Neural progenitor cell (in vitro differentiated cells): Measurements from ENCODE around the gene LRBA. TPM values are rescaled to one million over a fixed set of nuclear protein-coding genes. Genes with fewer than 3 reads are reported as not detected.

Experiments used
- DNase-seq: peaks from one replicate; pipeline ENCODE4 v3.0.0-alpha.2; 2016; ENCODE audit warnings: low spot score
- H2AFZ ChIP-seq: fragments of 200-600 bp; sonication (generic); replicated peaks from 2 replicates; pipeline ENCODE4 v1.6.1; 2016; ENCODE audit warnings: antibody characterized with exemption
- H3F3A ChIP-seq: fragments of 200-600 bp; sonication (generic); 2 replicates; pipeline ENCODE4 v1.6.1; 2016; ENCODE audit warnings: antibody characterized with exemption, low read depth
- H3K27ac ChIP-seq: fragments of 200-600 bp; sonication (generic); 2 replicates; pipeline ENCODE4 v1.5.1; 2016; ENCODE audit warnings: mild to moderate bottlenecking
- H3K27me3 ChIP-seq: fragments of 200-600 bp; sonication (generic); 2 replicates; pipeline ENCODE4 v1.6.1; 2016; ENCODE audit warnings: mild to moderate bottlenecking, moderate library complexity
- H3K36me3 ChIP-seq: fragments of 200-600 bp; sonication (generic); 2 replicates; pipeline ENCODE4 v1.5.1; 2016
- H3K4me1 ChIP-seq: fragments of 200-600 bp; sonication (generic); 2 replicates; pipeline ENCODE4 v1.6.1; 2016; ENCODE audit warnings: mixed run types
- H3K4me2 ChIP-seq: fragments of 200-600 bp; sonication (generic); 2 replicates; pipeline ENCODE4 v1.6.1; 2016
- H3K4me3 ChIP-seq: fragments of 200-600 bp; sonication (generic); 2 replicates; pipeline ENCODE4 v1.5.1; 2016
- H3K79me2 ChIP-seq: fragments of 200-600 bp; sonication (generic); 2 replicates; pipeline ENCODE4 v1.6.1; 2016; ENCODE audit warnings: low read depth
- H3K9ac ChIP-seq: fragments of 200-600 bp; sonication (generic); 2 replicates; pipeline ENCODE4 v1.6.1; 2016
- H3K9me3 ChIP-seq: fragments of 200-600 bp; sonication (generic); 2 replicates; pipeline ENCODE4 v1.5.1; 2016; ENCODE audit warnings: low read depth
- H4K20me1 ChIP-seq: fragments of 200-600 bp; sonication (generic); 2 replicates; pipeline ENCODE4 v1.6.1; 2016; ENCODE audit warnings: low read depth
- H3K27ac Mint-ChIP-seq: 3 replicates; pipeline ENCODE4 v1.8.0; 2021; ENCODE audit warnings: mixed read lengths
- H3K27me3 Mint-ChIP-seq: 2 replicates; pipeline ENCODE4 v1.8.0; 2022; ENCODE audit warnings: low read depth, mild to moderate bottlenecking, inconsistent platforms, moderate library complexity, mixed read lengths; ENCODE audit not compliant: insufficient read depth
- H3K36me3 Mint-ChIP-seq: 3 replicates; pipeline ENCODE4 v1.8.0; 2021; ENCODE audit warnings: mixed read lengths
- H3K4me1 Mint-ChIP-seq: 3 replicates; pipeline ENCODE4 v1.8.0; 2021; ENCODE audit warnings: mixed read lengths
- H3K4me3 Mint-ChIP-seq: 3 replicates; pipeline ENCODE4 v1.8.0; 2021; ENCODE audit warnings: mild to moderate bottlenecking, moderate library complexity, mixed read lengths
- H3K9me3 Mint-ChIP-seq: 3 replicates; pipeline ENCODE4 v1.8.0; 2020; ENCODE audit warnings: mixed read lengths
- EZH2 ChIP-seq: fragments of 200-600 bp; sonication (generic); IDR thresholded peaks from 2 replicates; pipeline ENCODE4 v1.6.1; 2017; ENCODE audit warnings: antibody characterized with exemption, mild to moderate bottlenecking, moderate library complexity
- EZH2phosphoT487 ChIP-seq: fragments of 200-600 bp; sonication (generic); IDR thresholded peaks from 2 replicates; pipeline ENCODE4 v1.6.1; 2017; ENCODE audit warnings: antibody characterized with exemption
- total RNA-seq: library from RNA; depleted of rRNA; stranded (reverse); fragments of >200 nt; gene quantifications from 2 replicates; pipeline ENCODE4 v1.2.3, GENCODE V29; 2015; ENCODE audit warnings: low replicate concordance
- TF ChIP-seq, protein P1 (sequence below): fragments of 200-600 bp; sonication (generic); IDR thresholded peaks from 2 replicates; pipeline ENCODE4 v1.5.1; 2017; ENCODE audit warnings: antibody characterized with exemption, mild to moderate bottlenecking

The LRBA gene
- total RNA-seq, 1 donor from 2014 or later: 111 TPM

DNA sequence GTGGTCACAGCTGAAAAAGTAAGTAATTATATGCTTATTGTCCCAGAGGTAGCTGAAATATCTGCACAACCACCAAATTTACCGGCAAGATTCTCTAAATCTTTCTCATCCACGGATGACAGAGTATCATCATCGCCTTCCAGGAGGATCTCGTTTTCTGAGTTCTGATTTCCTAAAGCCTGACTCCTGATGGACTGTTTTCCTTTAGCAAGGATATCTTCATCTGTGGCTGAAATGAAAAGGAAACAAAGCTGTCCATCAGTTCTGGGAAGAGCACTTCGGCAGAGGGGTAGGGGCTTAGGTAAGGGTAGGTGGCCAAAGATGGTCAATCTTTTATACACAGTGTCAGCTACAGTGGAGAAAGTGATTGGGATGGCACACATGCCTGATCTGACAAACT lies 424.5 kb downstream of the LRBA start:
- no peak overlapping the region for H3K4me3 ChIP-seq
- H3K4me3 Mint-ChIP-seq: no peak overlapping the region
- peaks cover 2% of the 10 kb centered on the region for H3K27me3 Mint-ChIP-seq

DNA sequence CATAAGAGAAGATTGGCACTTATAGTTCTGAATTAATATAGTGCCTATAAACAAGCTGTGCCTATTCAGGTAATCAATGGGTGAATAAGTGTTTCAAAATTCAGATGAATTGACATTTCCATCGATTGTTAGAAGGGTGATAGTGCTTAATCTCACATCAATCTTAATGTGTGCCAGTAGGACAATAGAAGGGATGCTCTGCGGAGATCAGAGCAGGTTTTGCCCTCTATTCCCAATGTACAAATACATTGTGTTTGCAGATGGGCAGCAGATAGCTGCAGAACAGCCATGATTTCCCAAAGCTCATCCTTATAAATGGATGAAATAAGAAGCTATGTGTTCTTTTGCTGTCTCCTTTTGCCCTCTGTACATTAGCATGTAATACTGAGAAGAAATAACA lies 425.9 kb downstream of the LRBA start:
- H3K9me3 Mint-ChIP-seq: no peaks in the 10 kb centered on the region

More for the DNA sequence above, 424.5 kb downstream of the LRBA start:
- Mint-ChIP-seq H3K27ac (no peak overlapping the region), H3K36me3 (peaks cover 2% of the 10 kb centered on the region), H3K9me3 (no peaks in the 10 kb centered on the region), H3K4me1 (peaks cover 26% of the 10 kb centered on the region)
- H4K20me1 ChIP-seq: peaks cover 17% of the 10 kb centered on the region
- peaks cover 43% of the 10 kb centered on the region for H3K79me2 ChIP-seq
- H3K4me2 ChIP-seq: peak overlapping the region; percentile 98
- H3F3A ChIP-seq: peaks cover 33% of the 10 kb centered on the region
- DNase-seq: no peak
- no peak overlapping the region for H2AFZ ChIP-seq
- no peaks in the 10 kb centered on the region for H3K9me3 ChIP-seq
- no peak overlapping the region for H3K9ac ChIP-seq
- no peaks in the 10 kb centered on the region for H3K36me3 ChIP-seq
- peak overlapping the region; percentile 88 for H3K27ac ChIP-seq
- TF ChIP-seq EZH2 (no peak), EZH2phosphoT487 (no peak)
- TF ChIP-seq, protein P1, sequence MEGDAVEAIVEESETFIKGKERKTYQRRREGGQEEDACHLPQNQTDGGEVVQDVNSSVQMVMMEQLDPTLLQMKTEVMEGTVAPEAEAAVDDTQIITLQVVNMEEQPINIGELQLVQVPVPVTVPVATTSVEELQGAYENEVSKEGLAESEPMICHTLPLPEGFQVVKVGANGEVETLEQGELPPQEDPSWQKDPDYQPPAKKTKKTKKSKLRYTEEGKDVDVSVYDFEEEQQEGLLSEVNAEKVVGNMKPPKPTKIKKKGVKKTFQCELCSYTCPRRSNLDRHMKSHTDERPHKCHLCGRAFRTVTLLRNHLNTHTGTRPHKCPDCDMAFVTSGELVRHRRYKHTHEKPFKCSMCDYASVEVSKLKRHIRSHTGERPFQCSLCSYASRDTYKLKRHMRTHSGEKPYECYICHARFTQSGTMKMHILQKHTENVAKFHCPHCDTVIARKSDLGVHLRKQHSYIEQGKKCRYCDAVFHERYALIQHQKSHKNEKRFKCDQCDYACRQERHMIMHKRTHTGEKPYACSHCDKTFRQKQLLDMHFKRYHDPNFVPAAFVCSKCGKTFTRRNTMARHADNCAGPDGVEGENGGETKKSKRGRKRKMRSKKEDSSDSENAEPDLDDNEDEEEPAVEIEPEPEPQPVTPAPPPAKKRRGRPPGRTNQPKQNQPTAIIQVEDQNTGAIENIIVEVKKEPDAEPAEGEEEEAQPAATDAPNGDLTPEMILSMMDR: no peak
- no peaks in the 10 kb centered on the region for H3K27me3 ChIP-seq
- peaks cover 67% of the 10 kb centered on the region for H3K4me1 ChIP-seq

DNA sequence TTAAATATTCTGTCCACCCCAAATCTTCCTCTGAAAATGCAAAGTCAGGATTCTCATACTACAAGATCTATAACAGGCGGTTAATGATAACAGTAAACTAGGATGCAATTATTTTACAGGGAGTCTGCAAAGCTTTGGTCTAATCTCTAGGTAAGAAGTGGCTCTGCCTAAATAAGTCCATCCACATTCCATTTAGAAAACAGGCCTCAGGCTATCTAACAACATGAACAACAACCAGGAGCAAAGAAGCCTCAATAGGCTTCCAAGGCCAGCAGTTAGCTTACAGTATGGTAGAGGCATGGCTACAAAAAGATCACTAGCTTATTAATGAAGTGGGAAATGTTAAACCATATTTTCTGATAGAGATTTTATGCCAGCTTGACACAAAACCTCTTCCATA lies 426.8 kb downstream of the LRBA start:
- Mint-ChIP-seq H3K4me3 (peak overlapping the region; percentile 28), H3K36me3 (peaks cover 2% of the 10 kb centered on the region)
- no peak overlapping the region for H3K27ac ChIP-seq

More for the DNA sequence above, 425.9 kb downstream of the LRBA start:
- peaks cover 31% of the 10 kb centered on the region for H3K4me1 Mint-ChIP-seq
- H3F3A ChIP-seq: peaks cover 34% of the 10 kb centered on the region
- no peak overlapping the region for H2AFZ ChIP-seq
- H3K27ac Mint-ChIP-seq: no peak overlapping the region
- peaks cover 8% of the 10 kb centered on the region for H3K27me3 Mint-ChIP-seq
- H4K20me1 ChIP-seq: peaks cover 21% of the 10 kb centered on the region
- H3K4me3 ChIP-seq: no peak overlapping the region
- peaks cover 2% of the 10 kb centered on the region for H3K36me3 Mint-ChIP-seq
- H3K4me1 ChIP-seq: peaks cover 79% of the 10 kb centered on the region
- H3K36me3 ChIP-seq: no peaks in the 10 kb centered on the region
- TF ChIP-seq, protein P1: no peak
- TF ChIP-seq EZH2phosphoT487 (no peak), EZH2 (no peak)
- no peak overlapping the region for H3K9ac ChIP-seq
- no peaks in the 10 kb centered on the region for H3K9me3 ChIP-seq
- H3K27ac ChIP-seq: no peak overlapping the region
- H3K79me2 ChIP-seq: peaks cover 57% of the 10 kb centered on the region
- DNase-seq: no peak
- H3K4me2 ChIP-seq: peak overlapping the region; percentile 98
- H3K27me3 ChIP-seq: peaks cover 12% of the 10 kb centered on the region
- no peak overlapping the region for H3K4me3 Mint-ChIP-seq

More for the DNA sequence above, 426.8 kb downstream of the LRBA start:
- Histone ChIP-seq H3K4me3 (peak overlapping the region; percentile 75), H3K79me2 (peaks cover 66% of the 10 kb centered on the region), H4K20me1 (peaks cover 30% of the 10 kb centered on the region), H3F3A (peaks cover 42% of the 10 kb centered on the region), H3K9ac (no peak overlapping the region), H3K36me3 (no peaks in the 10 kb centered on the region), H3K4me1 (peaks cover 79% of the 10 kb centered on the region), H3K9me3 (no peaks in the 10 kb centered on the region), H3K27me3 (peaks cover 21% of the 10 kb centered on the region), H3K4me2 (peak overlapping the region; percentile 98), H2AFZ (no peak overlapping the region)
- no peak for TF ChIP-seq EZH2phosphoT487
- TF ChIP-seq, protein P1: no peak
- no peak for TF ChIP-seq EZH2
- DNase-seq: no peak
- H3K4me1 Mint-ChIP-seq: peaks cover 38% of the 10 kb centered on the region
- peaks cover 17% of the 10 kb centered on the region for H3K27me3 Mint-ChIP-seq
- no peaks in the 10 kb centered on the region for H3K9me3 Mint-ChIP-seq
- no peak overlapping the region for H3K27ac Mint-ChIP-seq
